ENCODE results near the gene SHB. TPM values are rescaled to one million over a fixed set of nuclear protein-coding genes. Genes with fewer than 3 reads are reported as not detected.

The SHB gene
- total RNA-seq, 2 donors from 2014 or later, result 28.1 to 38.1 TPM

DNA sequence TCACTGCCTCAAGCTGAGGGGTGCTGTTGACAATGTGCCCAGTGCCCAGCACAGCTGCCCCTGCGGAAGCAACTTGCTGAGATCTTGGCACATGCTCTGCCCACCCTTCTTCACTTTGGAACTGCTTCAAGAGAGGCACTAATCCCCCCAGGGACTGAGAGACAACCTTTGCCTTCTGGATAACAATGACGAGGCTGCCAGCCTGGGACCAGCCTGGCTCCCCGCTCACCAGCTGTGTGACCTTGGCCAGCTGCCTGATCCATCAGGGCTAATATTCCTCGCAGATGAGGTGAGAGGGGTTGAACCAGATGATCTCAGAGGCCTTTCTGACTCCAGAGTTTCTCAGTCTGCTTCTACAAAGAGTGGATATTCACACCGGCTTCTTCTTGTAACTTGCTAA, 81.0 kb downstream of the SHB start:
- DNase-seq, result no peak
- TF ChIP-seq, protein P1, sequence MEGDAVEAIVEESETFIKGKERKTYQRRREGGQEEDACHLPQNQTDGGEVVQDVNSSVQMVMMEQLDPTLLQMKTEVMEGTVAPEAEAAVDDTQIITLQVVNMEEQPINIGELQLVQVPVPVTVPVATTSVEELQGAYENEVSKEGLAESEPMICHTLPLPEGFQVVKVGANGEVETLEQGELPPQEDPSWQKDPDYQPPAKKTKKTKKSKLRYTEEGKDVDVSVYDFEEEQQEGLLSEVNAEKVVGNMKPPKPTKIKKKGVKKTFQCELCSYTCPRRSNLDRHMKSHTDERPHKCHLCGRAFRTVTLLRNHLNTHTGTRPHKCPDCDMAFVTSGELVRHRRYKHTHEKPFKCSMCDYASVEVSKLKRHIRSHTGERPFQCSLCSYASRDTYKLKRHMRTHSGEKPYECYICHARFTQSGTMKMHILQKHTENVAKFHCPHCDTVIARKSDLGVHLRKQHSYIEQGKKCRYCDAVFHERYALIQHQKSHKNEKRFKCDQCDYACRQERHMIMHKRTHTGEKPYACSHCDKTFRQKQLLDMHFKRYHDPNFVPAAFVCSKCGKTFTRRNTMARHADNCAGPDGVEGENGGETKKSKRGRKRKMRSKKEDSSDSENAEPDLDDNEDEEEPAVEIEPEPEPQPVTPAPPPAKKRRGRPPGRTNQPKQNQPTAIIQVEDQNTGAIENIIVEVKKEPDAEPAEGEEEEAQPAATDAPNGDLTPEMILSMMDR (conservative IDR thresholded peaks at IDR 0.05), result no peak
- H3K27ac Mint-ChIP-seq, result no peak overlapping the region
- no peak overlapping the region for H3K4me3 ChIP-seq (ENCODE audit: low read length)
- no peak overlapping the region for H3K27ac ChIP-seq (ENCODE audit: low read depth, low read length)
- H3K9me3 Mint-ChIP-seq, result no peaks in the 10 kb centered on the region
- peaks cover 4% of the 10 kb centered on the region for H3K4me1 Mint-ChIP-seq
- H3K27me3 ChIP-seq (ENCODE audit: control insufficient read depth, insufficient read depth, low read length, poor library complexity, severe bottlenecking), result no peaks in the 10 kb centered on the region
- H3K9me3 ChIP-seq (ENCODE audit: control insufficient read depth, low read length), result no peaks in the 10 kb centered on the region
- peaks cover 68% of the 10 kb centered on the region for H3K36me3 ChIP-seq (ENCODE audit: control insufficient read depth, insufficient read depth, low read length)
- H3K9ac ChIP-seq (ENCODE audit: extremely low read depth, low read length, poor library complexity, severe bottlenecking), result no peak overlapping the region
- H3K27me3 Mint-ChIP-seq (ENCODE audit: insufficient read depth), result no peaks in the 10 kb centered on the region
- H3K4me3 Mint-ChIP-seq, result no peak overlapping the region
- WGBS, 2 experiments (ENCODE audit: insufficient coverage in 1 of 2, insufficient read length in 1 of 2), result 90 to 100% methylated on average over 2 to 5 of the region's 5 CpGs
- H3K36me3 Mint-ChIP-seq (ENCODE audit: low read depth), result peaks cover 27% of the 10 kb centered on the region
- H3K4me1 ChIP-seq (ENCODE audit: control insufficient read depth, insufficient read depth, low read length), result no peaks in the 10 kb centered on the region

DNA sequence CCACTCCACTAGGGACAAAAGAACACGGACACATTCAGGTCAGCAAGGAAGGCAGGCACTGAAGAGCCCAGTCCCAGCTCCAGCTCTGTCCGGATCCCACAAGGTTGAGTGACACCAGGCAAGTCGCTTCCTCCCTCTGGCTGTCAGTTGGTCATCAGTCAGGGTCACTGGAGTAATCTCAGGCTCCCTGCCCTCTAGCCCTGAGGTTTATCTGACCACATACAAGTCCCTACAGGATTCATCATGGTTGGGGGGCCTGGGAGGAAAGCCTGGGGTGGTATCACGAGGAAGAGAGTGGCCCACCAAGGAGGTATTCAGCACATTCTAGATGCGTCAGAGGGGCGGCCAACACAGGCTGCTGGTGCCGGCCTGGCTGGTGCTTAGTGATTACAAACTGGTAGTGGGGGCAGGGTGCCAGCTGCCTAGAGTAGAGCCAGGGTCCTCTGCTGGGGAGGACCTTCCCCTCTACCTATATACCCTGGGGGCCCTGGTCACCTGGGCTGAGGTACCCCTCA, 81.5 kb downstream of the SHB start:
- Mint-ChIP-seq H3K27ac (no peak overlapping the region), H3K4me1 (peaks cover 4% of the 10 kb centered on the region), H3K36me3 (ENCODE audit: low read depth) (peaks cover 30% of the 10 kb centered on the region), H3K9me3 (no peaks in the 10 kb centered on the region), H3K27me3 (ENCODE audit: insufficient read depth) (no peaks in the 10 kb centered on the region), H3K4me3 (no peak overlapping the region)
- Histone ChIP-seq H3K9ac (ENCODE audit: extremely low read depth, low read length, poor library complexity, severe bottlenecking) (no peak overlapping the region), H3K27ac (ENCODE audit: low read depth, low read length) (no peak overlapping the region), H3K4me1 (ENCODE audit: control insufficient read depth, insufficient read depth, low read length) (no peaks in the 10 kb centered on the region), H3K27me3 (ENCODE audit: control insufficient read depth, insufficient read depth, low read length, poor library complexity, severe bottlenecking) (no peaks in the 10 kb centered on the region), H3K4me3 (ENCODE audit: low read length) (no peak overlapping the region), H3K36me3 (ENCODE audit: control insufficient read depth, insufficient read depth, low read length) (peaks cover 63% of the 10 kb centered on the region), H3K9me3 (ENCODE audit: control insufficient read depth, low read length) (no peaks in the 10 kb centered on the region)
- 91 to 93% methylated on average over 2 to 7 of the region's 7 CpGs for WGBS, 2 experiments (ENCODE audit: insufficient coverage in 1 of 2, insufficient read length in 1 of 2)
- no peak for DNase-seq
- TF ChIP-seq, protein P1 (conservative IDR thresholded peaks at IDR 0.05), result no peak

DNA sequence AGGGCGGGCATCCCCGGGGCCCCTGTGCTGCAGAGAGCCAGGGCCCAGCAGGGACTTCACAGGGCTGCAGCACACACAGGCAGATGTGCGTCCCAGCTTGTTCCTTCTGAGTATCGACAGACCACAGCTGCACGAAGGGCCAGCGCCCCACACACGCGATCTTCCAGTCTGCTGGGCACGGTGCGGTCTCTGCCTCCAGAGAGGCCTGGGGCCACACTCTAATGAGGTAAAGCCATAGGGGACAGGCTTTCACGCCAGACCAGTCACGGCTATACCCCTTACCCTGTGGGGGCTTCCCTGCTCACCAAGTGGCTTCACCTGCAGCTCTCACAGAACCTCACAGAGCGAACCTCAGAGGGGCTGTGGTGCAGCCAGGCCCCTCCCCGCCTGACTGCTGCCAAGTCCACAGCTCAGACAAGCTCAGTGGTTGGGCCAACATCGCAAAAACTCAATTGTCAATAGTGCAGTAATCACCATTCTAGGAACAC, 82.2 kb downstream of the SHB start:
- Histone ChIP-seq H3K9ac (ENCODE audit: extremely low read depth, low read length, poor library complexity, severe bottlenecking) (no peak overlapping the region), H3K27ac (ENCODE audit: low read depth, low read length) (no peak overlapping the region), H3K4me1 (ENCODE audit: control insufficient read depth, insufficient read depth, low read length) (no peaks in the 10 kb centered on the region), H3K9me3 (ENCODE audit: control insufficient read depth, low read length) (no peaks in the 10 kb centered on the region), H3K27me3 (ENCODE audit: control insufficient read depth, insufficient read depth, low read length, poor library complexity, severe bottlenecking) (no peaks in the 10 kb centered on the region), H3K4me3 (ENCODE audit: low read length) (no peak overlapping the region), H3K36me3 (ENCODE audit: control insufficient read depth, insufficient read depth, low read length) (peaks cover 62% of the 10 kb centered on the region)
- H3K36me3 Mint-ChIP-seq (ENCODE audit: low read depth), result peaks cover 32% of the 10 kb centered on the region
- no peaks in the 10 kb centered on the region for H3K27me3 Mint-ChIP-seq (ENCODE audit: insufficient read depth)
- peaks cover 4% of the 10 kb centered on the region for H3K4me1 Mint-ChIP-seq
- H3K27ac Mint-ChIP-seq, result no peak overlapping the region
- H3K4me3 Mint-ChIP-seq, result no peak overlapping the region
- 95 to 100% methylated on average over 14 to 15 of the region's 15 CpGs for WGBS, 2 experiments (ENCODE audit: insufficient coverage in 1 of 2, insufficient read length in 1 of 2)
- no peak for DNase-seq
- no peaks in the 10 kb centered on the region for H3K9me3 Mint-ChIP-seq
- TF ChIP-seq, protein P1 (conservative IDR thresholded peaks at IDR 0.05), result no peak

Measured in endodermal cell (in vitro differentiated cells).